Measurements from ENCODE around the gene NOL4L.

The NOL4L gene

GRCh38 chr20:32621891-32622584 lies 36.9 kb upstream of the NOL4L start:
- H3K4me3 ChIP-seq (ENCODE audit: low read length): no peak overlapping the region
- DNase-seq (ENCODE audit: low read depth): no peak
- no peak for TF ChIP-seq CTCF (conservative IDR thresholded peaks at IDR 0.05; ENCODE audit: low read depth, low read length)

- no peak overlapping the region for H3K4me3 ChIP-seq (ENCODE audit: low read length)
- no peak for DNase-seq (ENCODE audit: low read depth)
- no peak for TF ChIP-seq CTCF (conservative IDR thresholded peaks at IDR 0.05; ENCODE audit: low read depth, low read length)
These were observed 36.1 kb upstream of the NOL4L start for GRCh38 chr20:32621071-32621890.

- no peak for TF ChIP-seq CTCF (conservative IDR thresholded peaks at IDR 0.05; ENCODE audit: low read depth, low read length)
- DNase-seq (ENCODE audit: low read depth): no peak
- no peak overlapping the region for H3K4me3 ChIP-seq (ENCODE audit: low read length)
These were observed 34.5 kb upstream of the NOL4L start for GRCh38 chr20:32619586-32619985.

- DNase-seq (ENCODE audit: low read depth): no peak
- H3K4me3 ChIP-seq (ENCODE audit: low read length): no peak overlapping the region
- TF ChIP-seq CTCF (conservative IDR thresholded peaks at IDR 0.05; ENCODE audit: low read depth, low read length): no peak
These were observed 29.6 kb upstream of the NOL4L start for GRCh38 chr20:32614772-32615171.

GRCh38 chr20:32614303-32614702 lies 29.2 kb upstream of the NOL4L start:
- no peak for TF ChIP-seq CTCF (conservative IDR thresholded peaks at IDR 0.05; ENCODE audit: low read depth, low read length)
- no peak overlapping the region for H3K4me3 ChIP-seq (ENCODE audit: low read length)
- no peak for DNase-seq (ENCODE audit: low read depth)

- DNase-seq (ENCODE audit: low read depth): no peak
- no peak for TF ChIP-seq CTCF (conservative IDR thresholded peaks at IDR 0.05; ENCODE audit: low read depth, low read length)
- H3K4me3 ChIP-seq (ENCODE audit: low read length): no peak overlapping the region
These were observed 28.3 kb upstream of the NOL4L start for GRCh38 chr20:32613192-32614053.
